GM12872 (cell line): ENCODE results near the gene OXNAD1.

Source experiments
- CTCF ChIP-seq: IDR thresholded peaks from 3 replicates; pipeline ENCODE4 v1.5.1; 2011; ENCODE audit warnings: low read depth, mild to moderate bottlenecking, low read length, moderate library complexity; ENCODE audit not compliant: insufficient read depth

OXNAD1 gene

DNA sequence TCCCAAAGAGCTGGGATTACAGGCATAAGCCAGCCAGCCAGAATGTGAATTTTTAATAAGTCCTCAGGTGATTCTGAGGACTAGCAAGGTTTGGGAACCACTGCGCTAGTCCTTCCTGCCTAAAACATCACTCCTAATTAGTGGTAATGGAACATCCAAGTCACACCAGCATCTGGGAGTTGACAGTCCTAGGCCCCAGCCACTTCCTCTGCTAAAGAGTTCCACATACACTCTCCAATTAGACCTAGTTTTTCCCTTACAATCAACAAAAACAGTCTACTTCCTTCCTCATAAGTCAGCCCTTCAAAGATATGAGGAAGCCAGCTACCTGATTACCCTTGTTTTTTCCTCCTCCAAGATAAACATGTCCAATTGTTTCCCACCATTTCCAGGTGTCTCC is 78.1 kb downstream of the OXNAD1 start:
- no peak for TF ChIP-seq CTCF

DNA sequence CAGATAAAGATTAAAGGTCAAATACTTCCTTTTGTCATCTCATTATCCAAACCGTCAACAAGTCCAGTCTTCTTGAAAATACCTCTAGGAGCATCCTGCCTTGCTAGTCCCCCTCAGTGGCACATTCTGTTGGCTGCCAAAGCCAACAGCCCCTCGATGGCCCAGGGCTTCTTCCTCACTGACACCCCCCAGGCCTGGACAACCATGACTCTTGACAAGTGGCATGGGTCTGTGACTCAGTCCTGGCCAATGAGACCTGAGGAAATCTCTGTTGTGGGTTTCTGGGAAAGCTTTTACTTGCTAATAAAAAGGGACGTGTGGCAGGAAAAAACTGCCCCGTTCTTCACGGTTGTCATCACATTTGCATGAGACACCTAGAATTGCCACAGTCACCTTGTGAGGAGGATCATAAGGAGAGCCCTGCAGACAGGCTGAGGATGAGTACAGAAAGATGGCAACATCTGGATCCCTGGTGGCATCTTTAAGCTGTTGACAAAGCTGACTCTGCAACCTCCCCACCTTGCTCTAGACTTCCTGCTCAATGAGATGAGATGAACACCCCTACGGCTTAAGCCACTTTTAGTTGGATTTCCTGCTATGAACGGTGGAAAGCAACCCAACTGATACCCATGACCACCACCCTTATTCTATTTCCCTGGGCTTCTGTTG is 81.5 kb downstream of the OXNAD1 start:
- TF ChIP-seq CTCF, result no peak

GRCh38 chr3:16347548-16347947 is 82.5 kb downstream of the OXNAD1 start:
- TF ChIP-seq CTCF, result no peak

DNA sequence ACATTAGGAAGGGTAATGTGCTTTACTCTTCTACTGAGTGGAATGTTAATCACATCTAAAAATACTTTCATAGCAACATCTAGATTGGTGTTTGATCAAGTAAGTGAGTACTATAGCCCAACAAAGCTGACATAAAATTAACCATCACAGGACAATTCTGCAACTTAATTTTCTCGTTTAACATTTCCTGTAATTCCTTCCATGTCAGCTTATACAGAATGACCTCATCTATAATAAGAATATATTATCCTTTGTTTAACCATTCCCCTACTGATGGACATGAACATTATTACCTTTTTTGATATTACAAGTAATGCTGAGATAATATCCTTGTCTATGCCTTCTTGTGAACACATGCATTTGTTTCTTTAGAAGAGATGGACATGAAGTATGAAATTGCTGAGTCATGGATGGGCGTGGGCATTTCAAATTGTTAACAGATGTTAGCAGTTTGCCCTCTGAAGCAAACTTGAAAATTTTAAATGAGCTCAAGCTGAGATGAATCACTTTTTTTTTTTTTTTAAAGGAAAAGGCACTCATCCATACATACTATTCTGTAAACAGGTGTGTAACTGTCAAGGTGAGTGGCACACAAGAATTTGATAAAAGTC is 85.1 kb downstream of the OXNAD1 start:
- TF ChIP-seq CTCF, result no peak

- TF ChIP-seq CTCF, result no peak
Observed at GRCh38 chr3:16350597-16351318, 85.7 kb downstream of the OXNAD1 start.

GRCh38 chr3:16352428-16352827 is 87.4 kb downstream of the OXNAD1 start:
- no peak for TF ChIP-seq CTCF

DNA sequence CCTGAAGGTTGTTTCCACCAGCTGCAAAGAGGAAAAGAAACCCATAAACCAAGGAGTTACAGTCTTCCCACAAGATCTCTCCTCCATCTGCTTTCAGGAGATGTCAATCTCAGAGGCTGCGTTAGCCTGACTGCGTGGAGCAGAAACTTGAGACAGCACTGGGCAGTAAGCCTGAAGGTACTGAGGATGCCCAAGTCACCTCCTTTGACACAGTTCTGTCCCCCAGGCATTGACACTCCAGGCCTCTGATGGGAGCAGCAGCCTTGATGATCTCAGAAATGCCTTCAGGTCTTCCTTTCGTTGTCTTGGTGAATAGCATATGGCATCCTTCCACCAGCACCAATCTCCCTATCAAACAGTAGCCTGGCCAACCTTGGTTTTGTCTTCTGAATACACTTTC is 89.3 kb downstream of the OXNAD1 start:
- no peak for TF ChIP-seq CTCF
